HL-60 (cell line): ENCODE results near the gene EIF1.

Experiments used
- CTCF ChIP-seq: IDR thresholded peaks from one replicate; pipeline ENCODE4 v1.5.1; 2011; ENCODE audit warnings: low read length, control low read depth, inconsistent platforms; ENCODE audit not compliant: insufficient read depth
- POLR2AphosphoS5 ChIP-seq: IDR thresholded peaks from 2 replicates; pipeline ENCODE4 v1.6.1; 2012; ENCODE audit warnings: low read depth

GRCh38 chr17:41678411-41678906, 10.2 kb upstream of the EIF1 start:
- TF ChIP-seq CTCF (no peak), POLR2AphosphoS5 (peak; percentile 70)
